GM12864 (cell line): Measurements from ENCODE around the gene SNX15.

Experiments
- DNase-seq: peaks from one replicate; pipeline ENCODE4 v3.0.0-alpha.2; 2011; ENCODE audit warnings: low read depth
- H3K4me3 ChIP-seq: 2 replicates; pipeline ENCODE4 v1.5.1; 2011; ENCODE audit warnings: mild to moderate bottlenecking, low read depth, low read length, control low read depth
- CTCF ChIP-seq: IDR thresholded peaks from 2 replicates; pipeline ENCODE4 v1.5.1; 2011; ENCODE audit warnings: low read depth, mild to moderate bottlenecking, moderate library complexity, low read length, control low read depth, inconsistent platforms; ENCODE audit errors: missing control alignments

Gene SNX15

GRCh38 chr11:65058012-65058411 lies 30.8 kb downstream of the SNX15 start:
- DNase-seq, result no peak
- TF ChIP-seq CTCF, result no peak
- H3K4me3 ChIP-seq, result no peak overlapping the region

- no peak within 1 kb of the TSS for H3K4me3 ChIP-seq
- TF ChIP-seq CTCF, result no peak
- no peak for DNase-seq
These were observed 31.3 kb downstream of the SNX15 start, which contains the start of gene NAALADL1 for GRCh38 chr11:65058419-65059054. Gene NAALADL1, minus strand, starts transcription at chr11:65058553. Its CDS starts 32 bp downstream, at chr11:65058521.

GRCh38 chr11:65059523-65059922 lies 32.3 kb downstream of the SNX15 start:
- no peak for DNase-seq
- H3K4me3 ChIP-seq, result no peak overlapping the region
- TF ChIP-seq CTCF, result no peak

GRCh38 chr11:65059959-65060824 lies 33.0 kb downstream of the SNX15 start:
- no peak for DNase-seq
- H3K4me3 ChIP-seq, result no peak overlapping the region
- TF ChIP-seq CTCF, result no peak

DNA sequence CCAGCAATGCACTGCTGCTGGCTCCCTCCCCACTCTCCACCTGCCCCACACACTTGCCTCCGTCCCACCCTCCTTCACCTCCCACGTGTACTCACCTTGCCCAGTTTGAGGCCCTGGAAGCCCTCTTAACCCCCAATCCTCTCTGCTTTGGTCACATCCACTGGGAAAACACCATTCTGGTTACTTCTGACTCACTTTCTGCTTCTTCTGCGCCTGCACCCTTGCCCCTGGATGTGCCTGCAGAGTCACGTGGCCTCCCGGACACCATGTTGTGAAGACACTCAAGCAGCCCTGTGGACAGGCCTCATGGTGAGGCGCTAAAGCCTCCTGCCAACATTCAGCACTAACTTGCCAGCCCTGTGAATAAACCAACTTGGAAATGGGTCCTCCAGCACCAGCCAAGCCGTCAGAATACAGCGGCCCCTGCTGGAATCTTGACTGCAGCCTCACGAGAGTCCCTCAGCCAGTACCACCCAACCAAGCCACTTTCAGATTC lies 33.7 kb downstream of the SNX15 start:
- no peak for DNase-seq
- no peak overlapping the region for H3K4me3 ChIP-seq
- peak; percentile 33 for TF ChIP-seq CTCF

DNA sequence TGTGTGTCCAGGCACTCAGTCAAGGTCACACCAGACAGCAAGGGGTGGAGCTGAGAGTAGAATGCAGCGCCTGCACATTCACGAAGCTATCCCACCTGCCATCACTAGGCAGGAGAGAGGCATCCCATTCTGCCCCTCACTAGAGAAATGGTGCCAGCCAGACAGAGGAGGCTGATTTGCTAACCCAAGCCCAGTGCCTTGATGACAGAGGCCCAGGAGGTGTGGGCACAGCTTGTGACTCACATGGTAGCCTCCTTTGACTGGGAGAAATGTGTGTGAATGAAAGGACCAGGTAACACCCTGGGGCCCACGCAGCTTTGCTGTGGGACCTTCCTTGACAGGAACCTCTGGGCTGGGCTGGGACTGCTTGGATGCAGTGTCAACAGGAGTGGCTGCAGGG lies 36.3 kb downstream of the SNX15 start:
- no peak overlapping the region for H3K4me3 ChIP-seq
- TF ChIP-seq CTCF, result no peak
- DNase-seq, result no peak
